Measurements from ENCODE around the gene PRKD2.

PRKD2 gene

GRCh38 chr19:46697204-46697960 lies 19.5 kb downstream of the PRKD2 start:
- Histone ChIP-seq H3K4me3 (ENCODE audit: low read length) (no peak overlapping the region), H2AFZ (ENCODE audit: low read depth, low read length) (no peak overlapping the region), H3K4me2 (ENCODE audit: low read length) (no peak overlapping the region), H3K79me2 (ENCODE audit: low read length) (no peaks in the 10 kb centered on the region), H3K36me3 (replicated peaks; ENCODE audit: low read depth, low read length) (peaks cover 51% of the 10 kb centered on the region), H3K9ac (ENCODE audit: low read length) (no peak overlapping the region), H3K4me1 (ENCODE audit: low read length) (no peaks in the 10 kb centered on the region), H4K20me1 (ENCODE audit: insufficient read depth, low read length) (0 out of 2 replicates have a peak, but pooled peaks cover 4% of the 10 kb centered on the region), H3K27me3 (ENCODE audit: low read depth, low read length) (no peaks in the 10 kb centered on the region), H3K27ac (ENCODE audit: low read length) (no peak overlapping the region), H3K9me3 (ENCODE audit: insufficient read depth, low read length) (no peaks in the 10 kb centered on the region)
- TF ChIP-seq, protein P1, sequence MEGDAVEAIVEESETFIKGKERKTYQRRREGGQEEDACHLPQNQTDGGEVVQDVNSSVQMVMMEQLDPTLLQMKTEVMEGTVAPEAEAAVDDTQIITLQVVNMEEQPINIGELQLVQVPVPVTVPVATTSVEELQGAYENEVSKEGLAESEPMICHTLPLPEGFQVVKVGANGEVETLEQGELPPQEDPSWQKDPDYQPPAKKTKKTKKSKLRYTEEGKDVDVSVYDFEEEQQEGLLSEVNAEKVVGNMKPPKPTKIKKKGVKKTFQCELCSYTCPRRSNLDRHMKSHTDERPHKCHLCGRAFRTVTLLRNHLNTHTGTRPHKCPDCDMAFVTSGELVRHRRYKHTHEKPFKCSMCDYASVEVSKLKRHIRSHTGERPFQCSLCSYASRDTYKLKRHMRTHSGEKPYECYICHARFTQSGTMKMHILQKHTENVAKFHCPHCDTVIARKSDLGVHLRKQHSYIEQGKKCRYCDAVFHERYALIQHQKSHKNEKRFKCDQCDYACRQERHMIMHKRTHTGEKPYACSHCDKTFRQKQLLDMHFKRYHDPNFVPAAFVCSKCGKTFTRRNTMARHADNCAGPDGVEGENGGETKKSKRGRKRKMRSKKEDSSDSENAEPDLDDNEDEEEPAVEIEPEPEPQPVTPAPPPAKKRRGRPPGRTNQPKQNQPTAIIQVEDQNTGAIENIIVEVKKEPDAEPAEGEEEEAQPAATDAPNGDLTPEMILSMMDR (IDR thresholded peaks at IDR 0.05; ENCODE audit: low read depth, low read length), result no peak
- no peak for TF ChIP-seq EZH2phosphoT487 (IDR thresholded peaks at IDR 0.05; ENCODE audit: low read depth)

GRCh38 chr19:46696866-46697203 lies 20.1 kb downstream of the PRKD2 start:
- no peak overlapping the region for H2AFZ ChIP-seq (ENCODE audit: low read depth, low read length)
- H3K9ac ChIP-seq (ENCODE audit: low read length), result no peak overlapping the region
- H3K4me3 ChIP-seq (ENCODE audit: low read length), result no peak overlapping the region

DNA sequence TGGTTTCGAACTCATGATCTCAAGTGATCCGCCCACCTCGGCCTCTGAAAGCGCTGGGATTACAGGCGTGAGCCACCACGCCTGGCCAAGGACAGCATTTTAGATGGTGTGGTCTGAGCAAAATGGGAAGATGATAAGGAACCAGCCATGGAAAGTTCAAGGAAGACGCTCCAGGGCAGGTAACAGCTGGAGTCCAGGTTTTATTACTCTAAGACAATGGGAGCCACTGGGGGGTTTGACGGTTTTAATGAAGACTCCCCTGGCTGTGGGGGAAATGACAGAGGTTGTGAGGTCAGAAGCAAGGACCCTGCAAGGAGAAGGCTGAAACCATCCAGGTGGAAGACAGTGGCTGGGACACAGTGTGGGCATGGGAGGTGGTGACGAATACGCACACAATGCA lies 20.9 kb downstream of the PRKD2 start:
- H3K9ac ChIP-seq (ENCODE audit: low read length), result no peak overlapping the region
- H3K36me3 ChIP-seq (replicated peaks; ENCODE audit: low read depth, low read length), result peaks cover 57% of the 10 kb centered on the region
- no peaks in the 10 kb centered on the region for H3K79me2 ChIP-seq (ENCODE audit: low read length)
- no peak overlapping the region for H3K27ac ChIP-seq (ENCODE audit: low read length)
- no peaks in the 10 kb centered on the region for H3K4me1 ChIP-seq (ENCODE audit: low read length)
- no peak overlapping the region for H3K4me3 ChIP-seq (ENCODE audit: low read length)
- TF ChIP-seq EZH2phosphoT487 (IDR thresholded peaks at IDR 0.05; ENCODE audit: low read depth), result no peak
- TF ChIP-seq, protein P1 (IDR thresholded peaks at IDR 0.05; ENCODE audit: low read depth, low read length), result no peak
- H3K4me2 ChIP-seq (ENCODE audit: low read length), result no peak overlapping the region
- H4K20me1 ChIP-seq (ENCODE audit: insufficient read depth, low read length), result 0 out of 2 replicates have a peak, but pooled peaks cover 4% of the 10 kb centered on the region
- no peaks in the 10 kb centered on the region for H3K9me3 ChIP-seq (ENCODE audit: insufficient read depth, low read length)
- H3K27me3 ChIP-seq (ENCODE audit: low read depth, low read length), result no peaks in the 10 kb centered on the region
- no peak overlapping the region for H2AFZ ChIP-seq (ENCODE audit: low read depth, low read length)

More at GRCh38 chr19:46696866-46697203, 20.1 kb downstream of the PRKD2 start:
- Histone ChIP-seq H3K27ac (ENCODE audit: low read length) (no peak overlapping the region), H3K4me1 (ENCODE audit: low read length) (no peaks in the 10 kb centered on the region), H3K4me2 (ENCODE audit: low read length) (no peak overlapping the region), H3K79me2 (ENCODE audit: low read length) (no peaks in the 10 kb centered on the region), H3K9me3 (ENCODE audit: insufficient read depth, low read length) (no peaks in the 10 kb centered on the region), H3K36me3 (replicated peaks; ENCODE audit: low read depth, low read length) (peaks cover 52% of the 10 kb centered on the region), H4K20me1 (ENCODE audit: insufficient read depth, low read length) (0 out of 2 replicates have a peak, but pooled peaks cover 4% of the 10 kb centered on the region), H3K27me3 (ENCODE audit: low read depth, low read length) (no peaks in the 10 kb centered on the region)
- TF ChIP-seq EZH2phosphoT487 (IDR thresholded peaks at IDR 0.05; ENCODE audit: low read depth), result no peak
- TF ChIP-seq, protein P1 (IDR thresholded peaks at IDR 0.05; ENCODE audit: low read depth, low read length), result no peak

GRCh38 chr19:46693760-46694159 lies 23.2 kb downstream of the PRKD2 start:
- H3K4me3 ChIP-seq (ENCODE audit: low read length), result no peak overlapping the region
- H3K4me2 ChIP-seq (ENCODE audit: low read length), result no peak overlapping the region
- H3K79me2 ChIP-seq (ENCODE audit: low read length), result no peaks in the 10 kb centered on the region
- no peak overlapping the region for H2AFZ ChIP-seq (ENCODE audit: low read depth, low read length)
- no peak overlapping the region for H3K9ac ChIP-seq (ENCODE audit: low read length)
- H4K20me1 ChIP-seq (ENCODE audit: insufficient read depth, low read length), result no peaks in the 10 kb centered on the region
- TF ChIP-seq, protein P1 (IDR thresholded peaks at IDR 0.05; ENCODE audit: low read depth, low read length), result no peak
- TF ChIP-seq EZH2phosphoT487 (IDR thresholded peaks at IDR 0.05; ENCODE audit: low read depth), result no peak
- no peak overlapping the region for H3K27ac ChIP-seq (ENCODE audit: low read length)
- no peaks in the 10 kb centered on the region for H3K9me3 ChIP-seq (ENCODE audit: insufficient read depth, low read length)
- H3K4me1 ChIP-seq (ENCODE audit: low read length), result no peaks in the 10 kb centered on the region
- peaks cover 65% of the 10 kb centered on the region for H3K36me3 ChIP-seq (replicated peaks; ENCODE audit: low read depth, low read length)
- no peaks in the 10 kb centered on the region for H3K27me3 ChIP-seq (ENCODE audit: low read depth, low read length)

All from OCI-LY3 (cell line).